Skin epidermis (tissue), 12 donors: ENCODE measurements around the gene NACA2.
"Not testable (repeated sequence)": the region's sequence is repeated elsewhere in the genome, so short reads cannot be mapped to it uniquely, and the experiment has no call there.

Experiments
- H3K27ac ChIP-seq, 21 experiments: fragments of 200-600 bp; sonication (generic) in 11 of 21; one replicate each; pipeline ENCODE4 v1.5.0; 2020; ENCODE audit warnings: mild to moderate bottlenecking in 3 of 21, inconsistent platforms in 2 of 21, moderate library complexity in 2 of 21
- H3K4me3 ChIP-seq, 7 experiments: fragments of 200-600 bp; sonication (generic) in 2 of 7; one replicate each; pipeline ENCODE4 v1.5.0; 2020; ENCODE audit warnings: inconsistent platforms in 2 of 7, mild to moderate bottlenecking in 2 of 7, moderate library complexity in 1 of 7

The NACA2 gene

DNA sequence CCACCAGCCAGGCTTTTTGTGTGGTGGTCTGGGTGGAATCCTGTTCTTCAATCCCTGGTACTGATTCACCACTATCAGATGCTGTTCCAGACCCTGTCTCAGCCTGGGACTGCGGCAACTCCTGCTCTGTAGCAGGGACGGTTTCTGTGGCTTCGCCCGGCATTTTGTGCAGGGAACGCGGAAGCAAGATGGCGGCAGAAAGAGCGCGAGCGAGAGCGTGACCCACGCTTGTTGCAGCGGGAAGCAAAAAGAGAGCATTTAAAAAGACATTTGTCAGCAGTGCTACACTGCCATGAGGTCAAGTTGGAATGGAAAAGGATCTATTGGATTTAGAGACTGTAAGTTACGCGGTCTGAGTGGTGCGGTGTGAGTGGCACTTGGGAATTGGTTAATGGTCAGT lies at the start of gene NACA2:
Gene NACA2, minus strand, starts transcription at position 202 of the 400 bp plus-strand sequence. Its CDS starts 39 bp downstream, at position 163.
- no peak within 1 kb of the TSS for H3K27ac ChIP-seq
- H3K4me3 ChIP-seq, result no peak within 1 kb of the TSS

DNA sequence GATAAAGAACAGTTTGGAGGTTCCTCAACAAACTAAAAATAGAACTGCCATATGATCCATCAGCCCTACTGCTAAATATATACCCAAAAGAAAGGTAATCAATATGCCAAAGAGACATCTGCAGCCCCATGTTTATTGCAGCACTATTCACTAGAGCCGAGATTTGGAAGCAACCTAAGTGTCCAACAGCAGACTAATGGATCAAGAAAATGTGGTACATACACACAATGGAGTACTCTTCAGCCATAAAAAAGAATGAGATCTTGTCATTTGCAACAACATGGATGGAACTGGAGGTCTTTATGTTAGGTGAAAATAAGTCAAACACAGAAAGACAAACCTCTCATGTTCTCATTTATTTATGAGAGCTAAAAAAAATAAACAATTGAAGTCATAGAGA lies 48.8 kb upstream of the NACA2 start:
- H3K27ac ChIP-seq, result no peak overlapping the region
- H3K4me3 ChIP-seq, result no peak overlapping the region

DNA sequence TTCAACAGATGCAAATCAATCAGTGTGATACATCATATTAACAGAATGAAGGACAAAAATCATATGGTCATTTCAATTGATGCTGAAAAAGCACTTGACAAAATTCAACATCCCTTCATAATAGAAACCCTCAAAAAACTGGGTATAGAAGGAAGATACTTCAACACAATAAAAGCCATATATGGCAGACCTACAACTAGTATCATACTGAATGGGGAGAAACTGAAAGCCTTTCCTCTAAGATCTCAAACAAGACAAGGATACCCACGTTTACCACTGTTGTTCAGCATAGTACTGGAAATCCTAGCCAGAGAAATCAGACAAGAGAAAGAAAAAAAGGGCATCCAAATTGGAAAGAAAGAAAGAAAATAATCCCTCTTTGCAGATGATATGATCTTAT lies 47.1 kb upstream of the NACA2 start:
- Histone ChIP-seq H3K27ac (no peak overlapping the region), H3K4me3 (no peak overlapping the region)

GRCh38 chr17:61635913-61636432 lies 45.0 kb upstream of the NACA2 start:
- no peak overlapping the region for H3K27ac ChIP-seq
- H3K4me3 ChIP-seq, result no peak overlapping the region

GRCh38 chr17:61634942-61635538 lies 44.0 kb upstream of the NACA2 start:
- Histone ChIP-seq H3K27ac (no peak overlapping the region), H3K4me3 (no peak overlapping the region)

GRCh38 chr17:61634011-61634539 lies 43.1 kb upstream of the NACA2 start:
- Histone ChIP-seq H3K27ac (no peak overlapping the region), H3K4me3 (no peak overlapping the region)

DNA sequence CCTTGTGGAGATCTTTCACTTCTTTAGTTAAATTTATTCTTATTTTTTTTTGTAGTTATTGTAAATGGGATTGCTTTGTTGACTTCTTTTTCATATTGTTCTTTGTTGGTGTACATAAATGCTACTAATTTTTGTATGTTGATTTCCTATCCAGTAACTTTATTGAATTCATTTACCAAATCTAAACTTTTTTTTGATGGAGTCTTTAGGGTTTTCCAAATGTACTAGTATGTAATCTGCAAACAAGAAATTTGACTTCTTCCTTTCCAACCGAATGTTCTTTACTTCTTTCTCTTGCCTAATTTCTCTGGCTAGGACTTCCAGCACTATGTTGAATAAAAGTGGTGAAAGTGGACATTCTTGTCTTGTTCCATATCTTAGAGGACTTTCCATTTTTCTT lies 41.8 kb upstream of the NACA2 start:
- Histone ChIP-seq H3K27ac (no peak overlapping the region), H3K4me3 (no peak overlapping the region)

DNA sequence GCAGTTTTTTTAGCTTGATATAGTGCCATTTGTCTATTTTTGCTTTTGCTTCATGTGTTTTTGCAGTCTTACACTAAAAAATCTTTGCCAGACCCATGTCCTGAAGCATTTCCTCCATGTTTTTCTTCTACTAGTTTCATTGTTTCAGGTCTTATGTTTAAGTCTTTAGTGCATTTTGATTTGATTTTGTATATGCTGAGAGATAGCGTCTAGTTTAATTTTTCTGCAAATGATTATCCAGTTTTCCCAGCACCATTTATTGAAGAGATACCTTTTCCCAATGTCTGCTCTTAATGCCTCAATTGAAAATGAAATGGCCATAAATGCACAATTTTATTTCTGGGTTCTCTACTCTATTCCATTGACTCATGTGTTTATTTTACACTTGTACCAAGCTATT lies 40.8 kb upstream of the NACA2 start:
- no peak overlapping the region for H3K27ac ChIP-seq
- no peak overlapping the region for H3K4me3 ChIP-seq

- H3K4me3 ChIP-seq, H3K27ac ChIP-seq: not testable (repeated sequence)
Measured at GRCh38 chr17:61628158-61628557, 37.1 kb upstream of the NACA2 start.

GRCh38 chr17:61627658-61628057 lies 36.6 kb upstream of the NACA2 start:
- Histone ChIP-seq H3K27ac (no peak overlapping the region), H3K4me3 (no peak overlapping the region)

DNA sequence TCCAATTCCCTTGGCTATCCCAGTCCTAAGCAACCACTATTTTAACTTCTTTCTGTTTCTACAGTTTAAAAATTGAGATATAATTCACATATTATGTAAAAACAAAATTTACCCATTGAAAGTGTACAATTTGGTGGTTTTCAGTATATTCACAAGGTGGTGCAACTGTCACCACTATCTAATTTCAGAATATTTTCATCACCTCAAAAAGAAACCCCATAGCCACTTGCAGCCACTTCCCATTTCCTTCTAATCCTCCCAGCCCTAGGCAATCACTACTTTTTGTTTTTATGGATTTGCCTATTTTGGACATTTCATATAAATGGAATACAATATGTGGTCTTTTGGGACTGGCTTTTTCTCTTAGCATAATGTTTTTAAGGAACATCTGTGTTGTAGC lies 36.1 kb upstream of the NACA2 start:
- H3K27ac ChIP-seq, result no peak overlapping the region
- H3K4me3 ChIP-seq, result no peak overlapping the region

DNA sequence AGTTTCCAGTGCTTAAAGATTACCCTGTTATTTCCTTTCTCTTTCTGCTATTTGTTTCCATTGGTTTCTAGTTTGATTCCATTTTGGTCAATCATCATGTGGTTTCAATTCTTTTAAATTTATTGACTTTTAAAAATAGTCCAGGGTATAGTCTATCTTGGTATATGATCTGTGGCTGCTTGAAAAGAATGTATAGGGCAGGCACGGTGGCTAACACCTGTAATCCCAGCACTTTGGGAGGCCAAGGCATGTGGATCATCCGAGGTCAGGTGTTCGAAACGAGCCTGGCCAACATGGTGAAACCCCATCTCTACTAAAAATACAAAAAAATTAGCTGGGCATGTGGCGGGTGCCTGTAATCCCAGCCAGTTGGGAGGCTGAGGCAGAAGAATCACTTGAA lies 34.5 kb upstream of the NACA2 start:
- no peak overlapping the region for H3K4me3 ChIP-seq

DNA sequence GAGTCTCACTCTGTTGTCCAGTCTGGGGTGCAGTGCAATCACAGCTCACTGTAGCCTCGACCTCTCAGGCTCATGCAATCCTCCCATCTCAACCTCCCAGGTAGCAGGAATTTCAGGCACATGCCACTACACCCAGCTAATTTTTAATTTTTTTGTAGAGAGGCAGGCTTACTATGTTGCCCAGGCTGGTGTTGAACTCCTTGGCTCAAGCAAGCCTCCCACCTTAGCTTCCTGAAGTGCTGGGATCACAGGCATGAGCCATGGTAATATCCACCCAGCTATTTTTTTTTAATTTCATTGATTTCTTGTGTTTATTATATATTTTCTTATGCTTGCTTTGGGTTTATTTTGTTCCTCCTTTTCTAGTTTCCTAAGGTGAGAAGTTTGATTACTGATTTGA lies 33.9 kb upstream of the NACA2 start:
- no peak overlapping the region for H3K4me3 ChIP-seq
- no peak overlapping the region for H3K27ac ChIP-seq

More for the DNA sequence above, 34.5 kb upstream of the NACA2 start:
- H3K27ac ChIP-seq, result no peak overlapping the region

DNA sequence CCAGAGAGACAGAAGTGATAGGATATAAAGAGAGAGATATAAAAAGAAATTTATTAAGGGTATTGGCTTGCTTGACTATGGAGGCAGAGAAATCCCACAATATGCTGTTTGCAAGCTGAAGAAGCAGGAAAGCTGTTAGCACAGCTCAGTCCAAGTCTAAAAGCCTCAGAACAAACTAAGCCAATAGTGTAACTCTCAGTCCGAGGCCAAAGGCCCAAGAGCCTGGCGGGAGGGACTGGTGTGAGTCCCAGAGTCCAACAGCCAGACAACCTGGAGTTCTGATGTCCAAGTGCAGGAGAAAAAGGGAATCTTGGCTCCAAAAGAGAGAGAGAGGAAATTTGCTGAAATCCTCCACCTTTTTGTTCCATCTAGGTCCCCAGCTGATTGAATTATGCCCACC lies 30.3 kb upstream of the NACA2 start:
- Histone ChIP-seq H3K4me3 (no peak overlapping the region), H3K27ac (no peak overlapping the region)

GRCh38 chr17:61619953-61620352 lies 28.9 kb upstream of the NACA2 start:
- H3K4me3 ChIP-seq, result no peak overlapping the region
- H3K27ac ChIP-seq, result no peak overlapping the region

DNA sequence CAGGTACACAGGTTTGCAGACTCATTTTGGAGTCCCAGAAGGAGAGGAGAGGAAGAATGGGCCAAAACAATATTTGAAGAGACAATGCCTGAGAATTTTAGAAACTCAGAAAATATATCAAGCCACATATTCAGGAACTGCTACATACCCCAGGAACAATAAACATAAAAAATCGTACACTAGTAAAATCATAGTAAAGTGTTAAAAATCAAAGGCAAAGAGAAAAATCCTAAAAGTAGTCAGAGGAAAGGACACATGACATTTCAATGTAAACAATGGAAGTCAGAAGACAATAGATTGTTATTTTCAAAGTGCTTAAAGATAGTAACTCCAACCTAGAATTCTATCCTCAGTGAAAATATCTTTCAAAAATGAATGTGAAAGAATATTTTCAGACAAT lies 28.5 kb upstream of the NACA2 start:
- no peak overlapping the region for H3K4me3 ChIP-seq
- H3K27ac ChIP-seq, result no peak overlapping the region

DNA sequence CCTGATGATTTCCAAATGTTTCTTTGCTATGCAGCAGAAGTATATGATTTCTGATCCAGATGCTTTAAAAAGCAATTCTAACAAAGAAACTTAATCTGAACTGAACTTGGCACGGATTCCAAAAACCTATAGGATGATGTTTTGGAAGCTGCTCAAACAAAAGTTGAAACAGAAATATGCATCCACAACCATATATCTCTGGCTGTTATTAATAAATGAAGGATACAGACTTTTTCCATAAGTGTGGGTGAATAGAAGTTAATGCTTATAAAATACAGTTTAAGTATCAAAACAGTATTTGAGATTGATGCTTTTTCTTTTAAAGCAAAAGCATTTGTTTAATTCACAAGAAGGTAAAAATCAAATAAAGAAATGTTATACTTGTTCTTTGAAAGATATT lies 27.9 kb upstream of the NACA2 start:
- Histone ChIP-seq H3K27ac (no peak overlapping the region), H3K4me3 (no peak overlapping the region)

- Histone ChIP-seq H3K27ac (no peak overlapping the region), H3K4me3 (no peak overlapping the region)
Measured at GRCh38 chr17:61617330-61617729, 26.3 kb upstream of the NACA2 start.

DNA sequence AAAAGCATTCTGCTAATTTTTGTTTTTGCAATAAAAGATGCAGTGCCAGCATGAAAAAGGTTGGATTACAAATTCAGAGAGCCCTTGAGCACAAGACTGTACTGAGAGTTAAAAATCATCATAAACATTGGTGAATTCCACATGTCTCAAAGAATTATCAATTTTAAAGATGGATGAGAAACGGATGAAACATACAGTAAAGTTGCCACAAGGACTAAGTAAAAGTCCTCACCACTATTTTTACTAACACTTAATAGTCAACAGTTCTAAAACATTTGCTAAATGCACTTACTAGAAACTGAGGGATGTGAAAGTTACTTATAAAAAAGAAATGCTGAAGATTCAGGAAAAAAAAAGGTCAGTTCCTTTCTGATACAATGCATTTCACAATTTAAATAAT lies 25.8 kb upstream of the NACA2 start:
- Histone ChIP-seq H3K27ac (no peak overlapping the region), H3K4me3 (no peak overlapping the region)

DNA sequence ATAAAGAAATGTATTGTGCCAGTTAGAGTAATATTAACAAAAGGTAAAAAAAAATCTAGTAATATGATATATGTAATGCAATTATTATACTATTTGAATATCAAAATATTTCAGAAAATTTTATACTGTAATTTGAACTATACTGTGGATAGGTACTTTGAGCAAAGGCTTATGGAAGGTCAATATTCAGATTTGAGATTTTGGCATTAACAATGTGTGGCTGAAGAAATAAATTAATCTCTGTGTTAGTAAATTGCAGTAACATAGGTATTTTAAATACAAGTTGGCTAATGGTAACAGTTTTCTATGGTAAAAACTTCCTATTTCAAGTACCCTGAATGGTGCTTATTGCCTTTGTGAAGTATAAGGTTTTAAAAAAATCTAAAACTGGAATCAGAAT lies 23.2 kb upstream of the NACA2 start:
- no peak overlapping the region for H3K4me3 ChIP-seq
- no peak overlapping the region for H3K27ac ChIP-seq

DNA sequence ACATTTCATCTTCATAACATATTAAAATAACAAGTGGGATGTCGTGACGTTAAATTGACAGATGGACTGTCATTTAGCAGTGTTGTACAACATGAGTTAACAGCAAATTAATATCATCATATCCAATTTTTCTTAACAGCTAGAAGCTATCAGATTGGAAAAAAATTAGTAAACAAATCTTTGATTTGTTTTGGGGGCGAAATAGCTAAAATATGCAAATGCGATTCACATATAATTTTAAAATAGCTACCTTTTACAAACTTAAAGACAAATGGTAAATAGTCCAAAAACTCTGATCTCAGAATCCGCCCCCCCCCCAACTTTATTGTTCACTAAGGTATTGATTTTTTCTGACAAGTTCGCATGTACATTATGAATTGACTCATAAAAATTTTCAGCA lies 20.3 kb upstream of the NACA2 start:
- no peak overlapping the region for H3K27ac ChIP-seq
- H3K4me3 ChIP-seq, result no peak overlapping the region

- no peak overlapping the region for H3K4me3 ChIP-seq
- no peak overlapping the region for H3K27ac ChIP-seq
Measured at GRCh38 chr17:61605692-61606091, 14.7 kb upstream of the NACA2 start.
